H9 (cell line): ENCODE results near the gene PLXND1. TPM values are rescaled to one million over a fixed set of nuclear protein-coding genes. Genes with fewer than 3 reads are reported as not detected.

Experiments
- DNase-seq: peaks from one replicate; pipeline ENCODE4 v3.0.0-alpha.2; 2017
- H2AFZ ChIP-seq: one replicate; pipeline ENCODE4 v1.6.1; 2013; ENCODE audit warnings: mild to moderate bottlenecking, low read length, control low read depth, moderate library complexity
- H2AK5ac ChIP-seq: 2 replicates; pipeline ENCODE4 v1.6.1; 2013; ENCODE audit warnings: low read length, control low read depth, mixed read lengths; ENCODE audit not compliant: insufficient read length
- H2BK120ac ChIP-seq: one replicate; pipeline ENCODE4 v1.6.1; 2013; ENCODE audit warnings: low read depth, mild to moderate bottlenecking, low read length, control low read depth, inconsistent platforms; ENCODE audit not compliant: poor library complexity, severe bottlenecking
- H2BK12ac ChIP-seq: 2 replicates; pipeline ENCODE4 v1.6.1; 2013; ENCODE audit warnings: low read length, control low read depth, mixed read lengths, low read depth; ENCODE audit not compliant: insufficient read length
- H2BK15ac ChIP-seq: 2 replicates; pipeline ENCODE4 v1.6.1; 2013; ENCODE audit warnings: low read depth, low read length, control low read depth
- H2BK20ac ChIP-seq: one replicate; pipeline ENCODE4 v1.6.1; 2013; ENCODE audit warnings: low read depth, mild to moderate bottlenecking, low read length, control low read depth, inconsistent platforms; ENCODE audit not compliant: poor library complexity, severe bottlenecking
- H2BK5ac ChIP-seq: 2 replicates; pipeline ENCODE4 v1.6.1; 2013; ENCODE audit warnings: low read length, control low read depth, mixed read lengths; ENCODE audit not compliant: insufficient read length
- H3K14ac ChIP-seq: 2 replicates; pipeline ENCODE4 v1.6.1; 2013; ENCODE audit warnings: low read length, control low read depth; ENCODE audit not compliant: insufficient read depth
- H3K18ac ChIP-seq: 2 replicates; pipeline ENCODE4 v1.6.1; 2013; ENCODE audit warnings: low read depth, mild to moderate bottlenecking, mixed read lengths, low read length, control low read depth; ENCODE audit not compliant: insufficient read length
- H3K23ac ChIP-seq: 2 replicates; pipeline ENCODE4 v1.6.1; 2013; ENCODE audit warnings: low read length, control low read depth, mixed read lengths, low read depth; ENCODE audit not compliant: insufficient read length
- H3K23me2 ChIP-seq: 2 replicates; pipeline ENCODE4 v1.6.1; 2013; ENCODE audit warnings: low read depth, mild to moderate bottlenecking, mixed read lengths, low read length, control low read depth; ENCODE audit not compliant: insufficient read length, poor library complexity, severe bottlenecking
- H3K27ac ChIP-seq: 2 replicates; pipeline ENCODE4 v1.5.1; 2013; ENCODE audit warnings: low read length, control low read depth, mixed read lengths, low read depth; ENCODE audit not compliant: insufficient read length
- H3K27me3 ChIP-seq: 2 replicates; pipeline ENCODE4 v1.6.1; 2013; ENCODE audit warnings: low read length, control low read depth, inconsistent platforms; ENCODE audit not compliant: insufficient read depth
- H3K4ac ChIP-seq: 2 replicates; pipeline ENCODE4 v1.6.1; 2013; ENCODE audit warnings: low read depth, mild to moderate bottlenecking, control low read depth, inconsistent platforms, low read length, moderate library complexity
- H3K4me1 ChIP-seq: 2 replicates; pipeline ENCODE4 v1.6.1; 2013; ENCODE audit warnings: low read length, control low read depth, inconsistent platforms; ENCODE audit not compliant: insufficient read depth
- H3K4me2 ChIP-seq: 2 replicates; pipeline ENCODE4 v1.6.1; 2013; ENCODE audit warnings: low read length, control low read depth, mixed read lengths; ENCODE audit not compliant: insufficient read length, insufficient read depth
- H3K56ac ChIP-seq: 2 replicates; pipeline ENCODE4 v1.6.1; 2013; ENCODE audit warnings: low read depth, mild to moderate bottlenecking, mixed read lengths, low read length, control low read depth; ENCODE audit not compliant: insufficient read length
- H3K79me1 ChIP-seq: 2 replicates; pipeline ENCODE4 v1.6.1; 2013; ENCODE audit warnings: low read depth, mild to moderate bottlenecking, moderate library complexity, low read length, control low read depth, inconsistent platforms; ENCODE audit not compliant: insufficient read depth, poor library complexity, severe bottlenecking
- H3K79me2 ChIP-seq: 2 replicates; pipeline ENCODE4 v1.6.1; 2013; ENCODE audit warnings: low read length, control low read depth, inconsistent platforms; ENCODE audit not compliant: insufficient read depth
- H3K9ac ChIP-seq: 2 replicates; pipeline ENCODE4 v1.6.1; 2013; ENCODE audit warnings: low read length, control low read depth, mixed read lengths; ENCODE audit not compliant: insufficient read length; ENCODE audit errors: extremely low read depth
- H3K9me3 ChIP-seq: one replicate; pipeline ENCODE4 v1.6.1; 2013; ENCODE audit warnings: low read depth, low read length, inconsistent platforms; ENCODE audit not compliant: control insufficient read depth
- H3T11ph ChIP-seq: one replicate; pipeline ENCODE4 v1.6.1; 2013; ENCODE audit warnings: mild to moderate bottlenecking, low read length, control low read depth, inconsistent platforms
- H4K20me1 ChIP-seq: one replicate; pipeline ENCODE4 v1.6.1; 2013; ENCODE audit not compliant: control insufficient read depth, insufficient read length, insufficient read depth
- H4K5ac ChIP-seq: 2 replicates; pipeline ENCODE4 v1.6.1; 2013; ENCODE audit warnings: low read depth, mild to moderate bottlenecking, mixed read lengths, low read length, control low read depth; ENCODE audit not compliant: insufficient read length
- H4K8ac ChIP-seq: replicated peaks from 2 replicates; pipeline ENCODE4 v1.6.1; 2013; ENCODE audit warnings: low read length, control low read depth, mixed read lengths, low read depth; ENCODE audit not compliant: insufficient read length
- H4K91ac ChIP-seq: 2 replicates; pipeline ENCODE4 v1.6.1; 2013; ENCODE audit warnings: low read depth, mild to moderate bottlenecking, moderate library complexity, mixed read lengths, low read length, control low read depth; ENCODE audit not compliant: insufficient read length
- H3K27ac Mint-ChIP-seq, 3 experiments: 2 replicates in 2 of 3; 3 replicates in 1 of 3; pipeline ENCODE4 v1.8.0; 2020 to 2021; ENCODE audit warnings: mixed read lengths in 3 of 3, mild to moderate bottlenecking in 1 of 3, moderate library complexity in 1 of 3
- H3K27me3 Mint-ChIP-seq: 2 replicates; pipeline ENCODE4 v1.8.0; 2021; ENCODE audit warnings: low read depth, mild to moderate bottlenecking, moderate library complexity, mixed read lengths
- H3K36me3 Mint-ChIP-seq, 3 experiments: 2 replicates in 2 of 3; 3 replicates in 1 of 3; pipeline ENCODE4 v1.8.0; 2020 to 2021; ENCODE audit warnings: low read depth in 3 of 3, mixed read lengths in 3 of 3; ENCODE audit not compliant: insufficient read depth in 1 of 3
- H3K4me1 Mint-ChIP-seq, 2 experiments: 2 replicates each; pipeline ENCODE4 v1.8.0; 2020; ENCODE audit warnings: mixed read lengths in 2 of 2
- H3K4me3 Mint-ChIP-seq, 2 experiments: 2 replicates in 1 of 2; 3 replicates in 1 of 2; pipeline ENCODE4 v1.8.0; 2020 to 2021; ENCODE audit warnings: mild to moderate bottlenecking in 2 of 2, mixed read lengths in 2 of 2, moderate library complexity in 1 of 2
- H3K9me3 Mint-ChIP-seq, 2 experiments: 2 replicates in 1 of 2; 3 replicates in 1 of 2; pipeline ENCODE4 v1.8.0; 2020; ENCODE audit warnings: mild to moderate bottlenecking in 2 of 2, mixed read lengths in 2 of 2, moderate library complexity in 1 of 2
- CTCF ChIP-seq: fragments of 200-600 bp; sonication (generic); conservative IDR thresholded peaks from 3 replicates; pipeline ENCODE4 v1.8.0; 2021; ENCODE audit warnings: antibody characterized with exemption, mild to moderate bottlenecking
- WGBS: extraction: QIAGEN DNeasy Blood & Tissue Kit; methylation state at CpG from one replicate; pipeline ENCODE4 v1.1.7; 2013; ENCODE audit warnings: missing lambda C conversion rate, low lambda C conversion rate, mixed read lengths; ENCODE audit not compliant: insufficient read length; ENCODE audit errors: extremely low coverage; 5-methylcytosine and 5-hydroxymethylcytosine counted together
- total RNA-seq: library from RNA; stranded (reverse); gene quantifications from 2 replicates; pipeline ENCODE4 v1.2.1, GENCODE V29; 2021

Gene PLXND1
- total RNA-seq, 1 experiment from 2014 or later: 50.9 TPM

DNA sequence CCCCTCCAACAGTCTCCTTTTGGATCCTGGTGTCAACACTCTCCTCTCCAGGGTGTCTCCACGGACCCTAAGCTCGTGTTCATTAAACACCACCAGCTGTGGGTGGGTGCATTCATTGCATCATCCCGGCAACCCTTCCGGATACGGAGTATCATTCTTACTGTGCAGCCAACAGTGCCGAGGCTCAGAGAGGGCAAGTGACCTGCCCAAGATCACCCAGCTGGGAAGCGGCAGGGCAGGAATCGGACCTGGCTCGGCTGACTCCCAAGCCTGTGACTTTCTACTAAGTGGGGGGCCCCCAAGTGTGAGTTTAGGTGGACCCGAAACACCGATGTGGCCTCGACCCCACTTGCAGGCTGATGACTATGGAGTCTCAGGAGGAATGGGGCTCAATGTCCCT, 43.1 kb downstream of the PLXND1 start:
- H3K4me2 ChIP-seq: no peak overlapping the region
- H3K56ac ChIP-seq: no peak overlapping the region
- H3K36me3 Mint-ChIP-seq: peaks cover 0 to 10% (median under 1%) of the 10 kb centered on the region in 3 experiments; a peak in 3 of 7 replicates
- H4K91ac ChIP-seq: no peak overlapping the region
- no peak overlapping the region for H3K4ac ChIP-seq
- H3K27me3 Mint-ChIP-seq: no peaks in the 10 kb centered on the region
- H2BK5ac ChIP-seq: no peak overlapping the region
- no peak overlapping the region for H2BK15ac ChIP-seq
- H3K79me2 ChIP-seq: no peaks in the 10 kb centered on the region
- peaks cover 5 to 15% of the 10 kb centered on the region in 2 experiments for H3K4me1 Mint-ChIP-seq
- H2AK5ac ChIP-seq: no peak overlapping the region
- no peak overlapping the region for H4K5ac ChIP-seq
- H2BK20ac ChIP-seq: no peak overlapping the region
- no peak overlapping the region for H2AFZ ChIP-seq
- H3K23me2 ChIP-seq: no peaks in the 10 kb centered on the region
- H2BK12ac ChIP-seq: no peak overlapping the region
- H3K23ac ChIP-seq: no peak overlapping the region
- H3K18ac ChIP-seq: no peak overlapping the region
- TF ChIP-seq CTCF: no peak
- H3K27me3 ChIP-seq: no peaks in the 10 kb centered on the region
- H3T11ph ChIP-seq: no peak overlapping the region
- DNase-seq: no peak
- no peak overlapping the region for H3K9ac ChIP-seq
- H3K27ac Mint-ChIP-seq: no peak overlapping the region; a peak in 1 of 7 replicates
- H3K4me1 ChIP-seq: no peaks in the 10 kb centered on the region
- no peak overlapping the region for H2BK120ac ChIP-seq
- no CpG with 5 or more reads among the region's 12 CpGs for WGBS
- H3K9me3 ChIP-seq: no peaks in the 10 kb centered on the region
- no peak overlapping the region for H3K4me3 Mint-ChIP-seq
- H3K9me3 Mint-ChIP-seq: no peaks in the 10 kb centered on the region
- H4K20me1 ChIP-seq: no peaks in the 10 kb centered on the region
- no peak overlapping the region for H3K27ac ChIP-seq
- H3K14ac ChIP-seq: no peak overlapping the region
- H4K8ac ChIP-seq: no peak overlapping the region
- H3K79me1 ChIP-seq: no peaks in the 10 kb centered on the region
